GM12878 (cell line): ENCODE data around the gene GPN1.

Source experiments
- CEBPB ChIP-seq, 2 experiments: fragments of 150-350 bp in 1 of 2; IDR thresholded peaks; 2 replicates each; pipeline ENCODE4 v1.6.1; 2012 to 2014; ENCODE audit warnings: low read depth in 2 of 2, low read length in 2 of 2, borderline replicate concordance in 1 of 2, inconsistent platforms in 1 of 2
- CHD4 ChIP-seq: fragments of 200-600 bp; sonication (generic); IDR thresholded peaks from 2 replicates; pipeline ENCODE4 v1.6.1; 2016; ENCODE audit warnings: mild to moderate bottlenecking
- CREM ChIP-seq: IDR thresholded peaks from 2 replicates; pipeline ENCODE4 v1.6.1; 2014; ENCODE audit warnings: antibody characterized with exemption, low read depth
- ETV6 ChIP-seq, 2 experiments: fragments of 450-650 bp in 1 of 2; IDR thresholded peaks in 1 of 2; conservative IDR thresholded peaks in 1 of 2; 2 replicates each; pipeline ENCODE4 v1.6.1; 2014; ENCODE audit warnings: antibody characterized with exemption in 1 of 2, borderline replicate concordance in 1 of 2, low read depth in 1 of 2, mild to moderate bottlenecking in 1 of 2, moderate library complexity in 1 of 2
- POLR2AphosphoS5 ChIP-seq: IDR thresholded peaks from 2 replicates; pipeline ENCODE4 v1.6.1; 2011; ENCODE audit warnings: mild to moderate bottlenecking, low read length, inconsistent platforms
- TAF1 ChIP-seq: IDR thresholded peaks from 2 replicates; pipeline ENCODE4 v1.6.1; 2011; ENCODE audit warnings: mild to moderate bottlenecking, low read depth, low read length, borderline replicate concordance
- TF ChIP-seq, protein P1 (sequence below), 3 experiments: IDR thresholded peaks in 2 of 3; conservative IDR thresholded peaks in 1 of 3; 2 replicates each; pipeline ENCODE4 v1.5.1; 2011; ENCODE audit warnings: low read depth in 3 of 3, low read length in 3 of 3, mild to moderate bottlenecking in 3 of 3, control low read depth in 2 of 3, moderate library complexity in 2 of 3, inconsistent platforms in 1 of 3, mixed read lengths in 1 of 3; ENCODE audit not compliant: control insufficient read depth in 2 of 3, insufficient read depth in 1 of 3; ENCODE audit errors: extremely low read depth in 1 of 3
- TF ChIP-seq, protein P2 (sequence below): IDR thresholded peaks from 2 replicates; pipeline ENCODE4 v1.6.1; 2012; ENCODE audit warnings: low read length, inconsistent platforms

DNA sequence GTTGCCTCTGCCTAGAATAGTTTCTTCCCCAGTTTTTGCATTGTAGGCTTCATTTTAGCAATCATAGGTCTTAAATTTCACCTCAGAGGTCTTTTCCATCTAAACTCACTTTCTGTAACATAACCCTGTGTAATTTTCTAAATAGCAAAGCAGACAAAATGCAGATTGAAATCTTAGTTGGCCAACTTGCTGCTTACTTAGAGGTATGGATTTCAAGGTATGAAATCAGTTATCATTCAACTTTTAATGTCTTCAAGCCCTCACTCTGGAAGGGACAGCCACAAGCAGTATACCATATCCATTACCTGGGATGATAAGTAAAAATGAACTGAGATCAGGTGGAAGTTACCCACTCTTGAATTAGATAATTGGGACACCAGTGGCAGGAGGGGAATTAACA, 3.9 kb upstream of the GPN1 start:
- TF ChIP-seq TAF1 (no peak), ETV6 (conservative IDR thresholded peaks at IDR 0.05 in 1 of 2, IDR thresholded peaks at IDR 0.05 in 1 of 2; ENCODE audit: borderline replicate concordance in 1 of 2, low read depth in 1 of 2) (no peak), CHD4 (no peak), CREM (no peak), POLR2AphosphoS5 (no peak), CEBPB (IDR thresholded peaks at IDR 0.05; ENCODE audit: borderline replicate concordance in 1 of 2, low read depth in 2 of 2, low read length in 2 of 2) (no peak)
- TF ChIP-seq, protein P1, sequence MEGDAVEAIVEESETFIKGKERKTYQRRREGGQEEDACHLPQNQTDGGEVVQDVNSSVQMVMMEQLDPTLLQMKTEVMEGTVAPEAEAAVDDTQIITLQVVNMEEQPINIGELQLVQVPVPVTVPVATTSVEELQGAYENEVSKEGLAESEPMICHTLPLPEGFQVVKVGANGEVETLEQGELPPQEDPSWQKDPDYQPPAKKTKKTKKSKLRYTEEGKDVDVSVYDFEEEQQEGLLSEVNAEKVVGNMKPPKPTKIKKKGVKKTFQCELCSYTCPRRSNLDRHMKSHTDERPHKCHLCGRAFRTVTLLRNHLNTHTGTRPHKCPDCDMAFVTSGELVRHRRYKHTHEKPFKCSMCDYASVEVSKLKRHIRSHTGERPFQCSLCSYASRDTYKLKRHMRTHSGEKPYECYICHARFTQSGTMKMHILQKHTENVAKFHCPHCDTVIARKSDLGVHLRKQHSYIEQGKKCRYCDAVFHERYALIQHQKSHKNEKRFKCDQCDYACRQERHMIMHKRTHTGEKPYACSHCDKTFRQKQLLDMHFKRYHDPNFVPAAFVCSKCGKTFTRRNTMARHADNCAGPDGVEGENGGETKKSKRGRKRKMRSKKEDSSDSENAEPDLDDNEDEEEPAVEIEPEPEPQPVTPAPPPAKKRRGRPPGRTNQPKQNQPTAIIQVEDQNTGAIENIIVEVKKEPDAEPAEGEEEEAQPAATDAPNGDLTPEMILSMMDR (IDR thresholded peaks at IDR 0.05 in 2 of 3, conservative IDR thresholded peaks at IDR 0.05 in 1 of 3; ENCODE audit: control insufficient read depth in 2 of 3, extremely low read depth in 1 of 3, insufficient read depth in 1 of 3, low read depth in 3 of 3, low read length in 3 of 3), result no peak
- TF ChIP-seq, protein P2, sequence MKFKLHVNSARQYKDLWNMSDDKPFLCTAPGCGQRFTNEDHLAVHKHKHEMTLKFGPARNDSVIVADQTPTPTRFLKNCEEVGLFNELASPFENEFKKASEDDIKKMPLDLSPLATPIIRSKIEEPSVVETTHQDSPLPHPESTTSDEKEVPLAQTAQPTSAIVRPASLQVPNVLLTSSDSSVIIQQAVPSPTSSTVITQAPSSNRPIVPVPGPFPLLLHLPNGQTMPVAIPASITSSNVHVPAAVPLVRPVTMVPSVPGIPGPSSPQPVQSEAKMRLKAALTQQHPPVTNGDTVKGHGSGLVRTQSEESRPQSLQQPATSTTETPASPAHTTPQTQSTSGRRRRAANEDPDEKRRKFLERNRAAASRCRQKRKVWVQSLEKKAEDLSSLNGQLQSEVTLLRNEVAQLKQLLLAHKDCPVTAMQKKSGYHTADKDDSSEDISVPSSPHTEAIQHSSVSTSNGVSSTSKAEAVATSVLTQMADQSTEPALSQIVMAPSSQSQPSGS, result no peak
